Tibial nerve (tissue), 4 donors: ENCODE data around the gene IL20. TPM values are rescaled to one million over a fixed set of nuclear protein-coding genes. Genes with fewer than 3 reads are reported as not detected.

Source experiments
- DNase-seq, 2 donors: peaks; one replicate each; pipeline ENCODE4 v3.0.0-alpha.2; 2019; ENCODE audit warnings: low spot score in 2 of 2
- H3K27ac ChIP-seq, 4 donors: fragments of 200-600 bp; sonication (generic) in 3 of 4; one replicate each; pipeline ENCODE4 v1.5.1; 2017 to 2019; ENCODE audit warnings: mild to moderate bottlenecking in 1 of 4
- H3K27me3 ChIP-seq, 2 donors: fragments of 200-600 bp; sonication (generic) in 1 of 2; one replicate each; pipeline versions ENCODE4 v1.5.1 to v1.6.0; 2017 to 2019
- H3K36me3 ChIP-seq, 3 donors: fragments of 200-600 bp; sonication (generic); one replicate each; pipeline ENCODE4 v1.5.1; 2018 to 2019
- H3K4me1 ChIP-seq, 4 donors: fragments of 200-600 bp; sonication (generic) in 3 of 4; one replicate each; pipeline ENCODE4 v1.5.1; 2017 to 2019
- H3K4me3 ChIP-seq, 4 donors: fragments of 200-600 bp; sonication (generic) in 3 of 4; one replicate each; pipeline ENCODE4 v1.5.1; 2017 to 2019; ENCODE audit warnings: mild to moderate bottlenecking in 1 of 4, moderate library complexity in 1 of 4
- H3K9me3 ChIP-seq, 4 donors: fragments of 200-600 bp; sonication (generic) in 3 of 4; one replicate each; pipeline ENCODE4 v1.5.1; 2017 to 2019
- EP300 ChIP-seq, 2 donors: sonication (generic); formaldehyde crosslinking; IDR thresholded peaks; one replicate each; pipeline ENCODE4 v1.6.1; 2017; ENCODE audit warnings: antibody characterized with exemption in 2 of 2, mild to moderate bottlenecking in 1 of 2
- POLR2A ChIP-seq, 2 donors: fragments of 450-650 bp; IDR thresholded peaks; one replicate each; pipeline ENCODE4 v1.6.1; 2017; ENCODE audit warnings: antibody characterized with exemption in 2 of 2, mild to moderate bottlenecking in 2 of 2, moderate library complexity in 2 of 2
- WGBS, 2 donors: methylation state at CpG; one replicate each; pipeline ENCODE4 v1.1.5; 2018; 5-methylcytosine and 5-hydroxymethylcytosine counted together
- total RNA-seq, 4 donors: library from RNA; depleted of rRNA; stranded (reverse); fragments of >200 nt; gene quantifications; one replicate each; pipeline ENCODE4 v1.1.0, GENCODE V29; 2016
- TF ChIP-seq, protein P1 (sequence below), 5 experiments: fragments of 200-600 bp in 3 of 5; fragments of 450-650 bp in 2 of 5; sonication (generic) in 3 of 5; IDR thresholded peaks; one replicate each; pipeline ENCODE4 v1.5.1; 2016 to 2019; ENCODE audit warnings: antibody characterized with exemption in 5 of 5, mild to moderate bottlenecking in 3 of 5, moderate library complexity in 2 of 5

The IL20 gene, protein sequence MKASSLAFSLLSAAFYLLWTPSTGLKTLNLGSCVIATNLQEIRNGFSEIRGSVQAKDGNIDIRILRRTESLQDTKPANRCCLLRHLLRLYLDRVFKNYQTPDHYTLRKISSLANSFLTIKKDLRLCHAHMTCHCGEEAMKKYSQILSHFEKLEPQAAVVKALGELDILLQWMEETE
- total RNA-seq: not detected

DNA sequence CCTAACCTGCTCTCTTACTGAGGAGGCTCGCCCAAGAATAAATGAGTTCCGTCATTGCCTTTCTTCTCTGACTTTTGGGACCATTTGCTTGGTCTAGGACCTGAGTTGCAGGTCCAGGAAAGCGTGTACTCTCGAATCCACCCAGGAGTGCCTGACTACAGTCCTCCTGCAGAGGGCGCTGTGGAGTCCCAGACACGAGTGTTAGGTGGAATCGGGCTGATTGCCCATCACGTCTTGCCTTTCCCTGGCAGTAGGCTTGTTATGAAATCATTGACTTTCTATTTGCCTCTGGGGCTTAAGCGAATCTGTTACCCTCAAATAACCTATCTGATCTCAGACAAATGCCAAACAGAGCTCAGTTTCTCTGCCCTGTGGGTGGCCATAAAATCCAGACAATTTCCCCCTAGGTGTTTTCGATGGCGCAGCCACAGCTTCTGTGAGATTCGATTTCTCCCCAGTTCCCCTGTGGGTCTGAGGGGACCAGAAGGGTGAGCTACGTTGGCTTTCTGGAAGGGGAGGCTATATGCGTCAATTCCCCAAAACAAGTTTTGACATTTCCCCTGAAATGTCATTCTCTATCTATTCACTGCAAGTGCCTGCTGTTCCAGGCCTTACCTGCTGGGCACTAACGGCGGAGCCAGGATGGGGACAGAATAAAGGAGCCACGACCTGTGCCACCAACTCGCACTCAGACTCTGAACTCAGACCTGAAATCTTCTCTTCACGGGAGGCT lies at the start of gene IL20:
Gene IL20, plus strand, starts transcription at position 685 of the 733 bp plus-strand sequence. CDS start 230 bp downstream, outside the sequence.
- TF ChIP-seq POLR2A (IDR thresholded peaks at IDR 0.05) (no peak), EP300 (IDR thresholded peaks at IDR 0.05) (peak in 1 of 2 donors; percentile 14)
- TF ChIP-seq, protein P1, sequence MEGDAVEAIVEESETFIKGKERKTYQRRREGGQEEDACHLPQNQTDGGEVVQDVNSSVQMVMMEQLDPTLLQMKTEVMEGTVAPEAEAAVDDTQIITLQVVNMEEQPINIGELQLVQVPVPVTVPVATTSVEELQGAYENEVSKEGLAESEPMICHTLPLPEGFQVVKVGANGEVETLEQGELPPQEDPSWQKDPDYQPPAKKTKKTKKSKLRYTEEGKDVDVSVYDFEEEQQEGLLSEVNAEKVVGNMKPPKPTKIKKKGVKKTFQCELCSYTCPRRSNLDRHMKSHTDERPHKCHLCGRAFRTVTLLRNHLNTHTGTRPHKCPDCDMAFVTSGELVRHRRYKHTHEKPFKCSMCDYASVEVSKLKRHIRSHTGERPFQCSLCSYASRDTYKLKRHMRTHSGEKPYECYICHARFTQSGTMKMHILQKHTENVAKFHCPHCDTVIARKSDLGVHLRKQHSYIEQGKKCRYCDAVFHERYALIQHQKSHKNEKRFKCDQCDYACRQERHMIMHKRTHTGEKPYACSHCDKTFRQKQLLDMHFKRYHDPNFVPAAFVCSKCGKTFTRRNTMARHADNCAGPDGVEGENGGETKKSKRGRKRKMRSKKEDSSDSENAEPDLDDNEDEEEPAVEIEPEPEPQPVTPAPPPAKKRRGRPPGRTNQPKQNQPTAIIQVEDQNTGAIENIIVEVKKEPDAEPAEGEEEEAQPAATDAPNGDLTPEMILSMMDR (IDR thresholded peaks at IDR 0.05): peak; percentile 49 to 74 (median 64)
- WGBS, 2 donors: 50% methylated on average over 19 of the region's 19 CpGs
- H3K27ac ChIP-seq: peak within 1 kb of the TSS in 1 of 4 donors; percentile 55
- H3K4me3 ChIP-seq: no peak within 1 kb of the TSS
- no peaks in the 10 kb centered on the region for H3K9me3 ChIP-seq
- no peaks in the 10 kb centered on the region for H3K27me3 ChIP-seq
- peaks cover 0 to 8% (median 0%) of the 10 kb centered on the region in 4 donors for H3K4me1 ChIP-seq
- peak; percentile 59 to 82 for DNase-seq
- no peaks in the 10 kb centered on the region for H3K36me3 ChIP-seq

DNA sequence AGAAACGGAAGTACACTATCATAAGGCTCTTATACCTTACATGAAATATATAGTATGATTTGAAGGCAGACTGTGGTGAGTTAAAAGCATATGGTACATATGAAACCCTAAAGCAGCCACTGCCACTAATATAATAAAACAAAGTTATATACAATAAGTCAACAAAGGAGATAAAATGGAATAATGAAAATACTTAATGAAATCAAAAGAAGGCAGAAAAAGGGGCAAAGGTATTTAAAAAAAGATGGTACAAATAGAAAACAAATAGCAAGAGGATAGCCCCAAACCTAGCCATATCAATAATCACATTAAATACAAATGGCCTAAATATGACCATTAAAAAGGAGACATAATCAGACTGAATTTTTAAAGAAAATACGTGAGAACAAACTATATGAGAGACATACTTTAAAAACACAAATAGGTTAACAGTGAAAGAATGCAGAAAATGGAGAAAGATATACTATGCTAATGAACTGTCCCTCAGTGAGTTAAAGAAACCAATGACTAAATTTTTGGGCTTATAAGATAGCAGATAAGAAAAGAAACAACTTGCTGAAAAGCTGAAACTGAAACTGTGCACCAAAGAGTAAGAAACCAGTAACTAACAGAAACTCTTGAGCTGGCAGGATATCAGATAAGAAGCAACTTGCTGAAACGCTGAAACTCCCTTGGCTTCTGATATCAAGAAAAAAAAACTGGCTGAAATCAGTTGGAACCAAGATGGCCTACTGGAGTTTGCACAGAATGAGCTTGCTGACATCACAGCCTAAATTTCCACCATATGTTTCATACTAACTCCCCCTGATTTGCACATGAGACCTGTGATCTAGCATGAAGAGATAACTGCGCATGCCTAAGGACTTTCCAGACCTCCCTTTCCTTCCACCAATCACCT lies 48.8 kb upstream of the IL20 start:
- WGBS, 2 donors: 71 to 79% methylated on average over 4 of the region's 4 CpGs
- TF ChIP-seq, protein P1 (IDR thresholded peaks at IDR 0.05): no peak
- TF ChIP-seq EP300 (IDR thresholded peaks at IDR 0.05): no peak
- no peak for TF ChIP-seq POLR2A (IDR thresholded peaks at IDR 0.05)
- DNase-seq: no peak
- H3K27me3 ChIP-seq: no peaks in the 10 kb centered on the region
- no peak overlapping the region for H3K4me3 ChIP-seq
- no peak overlapping the region for H3K27ac ChIP-seq
- H3K9me3 ChIP-seq: peaks cover 0 to 13% (median 6%) of the 10 kb centered on the region in 4 donors
- no peaks in the 10 kb centered on the region for H3K36me3 ChIP-seq
- no peaks in the 10 kb centered on the region for H3K4me1 ChIP-seq

DNA sequence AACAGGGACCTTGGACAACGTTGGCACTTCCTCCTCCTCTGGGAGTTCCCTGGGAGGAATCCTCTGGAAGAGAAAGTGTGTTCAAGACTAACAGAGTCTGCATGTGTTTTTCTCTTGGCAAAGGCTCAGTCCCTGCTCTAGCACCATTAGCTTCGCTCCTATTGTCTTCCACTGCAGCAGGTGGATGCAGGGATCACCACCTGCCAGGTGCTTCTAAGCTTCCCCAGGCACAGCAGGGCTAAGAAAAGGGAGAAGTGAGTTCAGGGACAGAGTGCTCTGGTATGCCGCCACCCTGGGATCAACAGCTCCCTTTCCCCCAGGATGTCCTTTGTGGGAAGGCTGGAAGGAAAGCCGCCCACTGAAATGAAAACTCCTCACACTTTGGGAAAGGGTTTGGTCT lies 43.9 kb upstream of the IL20 start:
- 70 to 73% methylated on average over 4 of the region's 4 CpGs for WGBS, 2 donors
- Histone ChIP-seq H3K9me3 (no peaks in the 10 kb centered on the region), H3K4me1 (peaks cover 0 to 6% (median 0%) of the 10 kb centered on the region in 4 donors), H3K27ac (no peak overlapping the region), H3K27me3 (no peaks in the 10 kb centered on the region), H3K4me3 (no peak overlapping the region), H3K36me3 (no peaks in the 10 kb centered on the region)
- DNase-seq: no peak
- TF ChIP-seq EP300 (IDR thresholded peaks at IDR 0.05) (no peak), POLR2A (IDR thresholded peaks at IDR 0.05) (no peak)
- TF ChIP-seq, protein P1 (IDR thresholded peaks at IDR 0.05): no peak

DNA sequence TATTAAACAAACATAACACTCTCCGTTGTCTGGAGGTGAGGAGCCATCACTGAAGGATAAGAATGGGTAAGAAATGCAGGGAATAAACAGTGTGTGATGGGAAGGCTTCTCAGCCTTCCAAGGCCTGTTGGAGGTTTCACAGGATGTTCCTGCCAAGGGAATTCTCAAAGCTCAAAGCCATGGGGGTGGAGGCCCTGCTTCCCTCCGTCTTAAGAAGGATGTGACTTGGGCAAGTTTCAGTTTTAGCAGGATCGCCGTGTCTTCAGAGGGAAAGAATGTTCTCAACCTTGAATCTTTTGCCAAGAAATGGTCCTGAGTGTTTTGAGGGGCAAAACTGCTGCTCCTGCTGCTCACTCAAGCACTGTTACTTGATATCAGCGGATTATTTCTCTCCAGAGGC lies 41.7 kb upstream of the IL20 start:
- 56 to 70% methylated on average over 5 of the region's 5 CpGs for WGBS, 2 donors
- Histone ChIP-seq H3K9me3 (no peaks in the 10 kb centered on the region), H3K27me3 (no peaks in the 10 kb centered on the region), H3K36me3 (no peaks in the 10 kb centered on the region), H3K4me1 (peaks cover 0 to 6% (median 0%) of the 10 kb centered on the region in 4 donors), H3K27ac (peak overlapping the region in 1 of 4 donors; percentile 55), H3K4me3 (no peak overlapping the region)
- TF ChIP-seq, protein P1 (IDR thresholded peaks at IDR 0.05): no peak
- TF ChIP-seq EP300 (IDR thresholded peaks at IDR 0.05) (peak in 1 of 2 donors; percentile 27), POLR2A (IDR thresholded peaks at IDR 0.05) (no peak)
- peak in 1 of 2 donors; percentile 41 for DNase-seq
